NCI-H2196 (cell line): Measurements from ENCODE around the gene ANXA2.
"Not testable (repeated sequence)": the region's sequence is repeated elsewhere in the genome, so short reads cannot be mapped to it uniquely, and the experiment has no call there.

Experiments used
- DNase-seq: peaks from one replicate; lab custom pipeline; 2025; ENCODE audit not compliant: unreplicated experiment; lab: John Stamatoyannopoulos, UW

ANXA2 gene

GRCh38 chr15:60411774-60412425, 14.1 kb upstream of the ANXA2 start:
- no peak for DNase-seq

- not testable (repeated sequence) for DNase-seq
Observed at GRCh38 chr15:60410350-60410749, 12.6 kb upstream of the ANXA2 start.

GRCh38 chr15:60408463-60408981, 10.7 kb upstream of the ANXA2 start:
- no peak for DNase-seq

- no peak for DNase-seq
Observed at GRCh38 chr15:60407415-60407805, 9.6 kb upstream of the ANXA2 start.

- no peak for DNase-seq
Observed at GRCh38 chr15:60406513-60407414, 9.0 kb upstream of the ANXA2 start.

GRCh38 chr15:60405399-60405798, 7.6 kb upstream of the ANXA2 start:
- DNase-seq: no peak

- DNase-seq: not testable (repeated sequence)
Observed at GRCh38 chr15:60404351-60404750, 6.6 kb upstream of the ANXA2 start.

- no peak for DNase-seq
Observed at GRCh38 chr15:60400944-60401343, 3.2 kb upstream of the ANXA2 start.

- no peak for DNase-seq
Observed at GRCh38 chr15:60399931-60400330, 2.1 kb upstream of the ANXA2 start.

- DNase-seq: no peak
Observed at GRCh38 chr15:60399246-60399915, 1.6 kb upstream of the ANXA2 start.

GRCh38 chr15:60396958-60397771, 621 bp downstream of the ANXA2 start:
- DNase-seq: no peak

GRCh38 chr15:60396560-60396957, 1.2 kb downstream of the ANXA2 start:
- no peak for DNase-seq

- DNase-seq: no peak
Observed at GRCh38 chr15:60396100-60396499, 1.7 kb downstream of the ANXA2 start.

- no peak for DNase-seq
Observed at GRCh38 chr15:60395276-60396011, 2.3 kb downstream of the ANXA2 start.

GRCh38 chr15:60394689-60395097, 3.1 kb downstream of the ANXA2 start:
- no peak for DNase-seq

- DNase-seq: peak; percentile 71
Observed at GRCh38 chr15:60392986-60393790, 4.6 kb downstream of the ANXA2 start.

GRCh38 chr15:60392601-60392985, 5.2 kb downstream of the ANXA2 start:
- DNase-seq: peak; percentile 52

GRCh38 chr15:60391722-60392315, 6.0 kb downstream of the ANXA2 start:
- DNase-seq: no peak
